Keratinocyte (primary cell): Measurements from ENCODE around the gene TMEM147.

Experiments used
- CTCF ChIP-seq, 3 experiments: IDR thresholded peaks in 1 of 3; conservative IDR thresholded peaks in 1 of 3; optimal IDR thresholded peaks in 1 of 3; 2 replicates in 2 of 3; 3 replicates in 1 of 3; pipeline versions ENCODE3 to v1.5.1; 2011; ENCODE audit warnings: low read length in 3 of 3, mild to moderate bottlenecking in 3 of 3, moderate library complexity in 2 of 3, control low read depth in 1 of 3, inconsistent platforms in 1 of 3; ENCODE audit not compliant: insufficient read depth in 2 of 3; ENCODE audit errors: extremely low read depth in 1 of 3
- EZH2 ChIP-seq: IDR thresholded peaks from one replicate; pipeline ENCODE4 v1.6.1; 2012; ENCODE audit warnings: inconsistent platforms, mild to moderate bottlenecking, low read length, moderate library complexity

- TF ChIP-seq CTCF (optimal IDR thresholded peaks at IDR 0.05 in 1 of 3, IDR thresholded peaks at IDR 0.05 in 1 of 3, conservative IDR thresholded peaks at IDR 0.05 in 1 of 3; ENCODE audit: extremely low read depth in 1 of 3, insufficient read depth in 2 of 3, low read length in 3 of 3) (no peak), EZH2 (no peak)
Observed at GRCh38 chr19:35556025-35556590, 10.7 kb downstream of the TMEM147 start.
